HG02870 (cell line): ENCODE data around the gene PLCL1.
A peak's percentile ranks its signal among the peaks of the same experiment; 100 is the strongest.

Experiments
- ATAC-seq: cut with Tn5 transposase; IDR thresholded peaks from one replicate; pipeline ENCODE4 v1.9.1; 2021; ENCODE audit warnings: mild to moderate bottlenecking, moderate library complexity; ENCODE audit not compliant: unreplicated experiment

Gene PLCL1

DNA sequence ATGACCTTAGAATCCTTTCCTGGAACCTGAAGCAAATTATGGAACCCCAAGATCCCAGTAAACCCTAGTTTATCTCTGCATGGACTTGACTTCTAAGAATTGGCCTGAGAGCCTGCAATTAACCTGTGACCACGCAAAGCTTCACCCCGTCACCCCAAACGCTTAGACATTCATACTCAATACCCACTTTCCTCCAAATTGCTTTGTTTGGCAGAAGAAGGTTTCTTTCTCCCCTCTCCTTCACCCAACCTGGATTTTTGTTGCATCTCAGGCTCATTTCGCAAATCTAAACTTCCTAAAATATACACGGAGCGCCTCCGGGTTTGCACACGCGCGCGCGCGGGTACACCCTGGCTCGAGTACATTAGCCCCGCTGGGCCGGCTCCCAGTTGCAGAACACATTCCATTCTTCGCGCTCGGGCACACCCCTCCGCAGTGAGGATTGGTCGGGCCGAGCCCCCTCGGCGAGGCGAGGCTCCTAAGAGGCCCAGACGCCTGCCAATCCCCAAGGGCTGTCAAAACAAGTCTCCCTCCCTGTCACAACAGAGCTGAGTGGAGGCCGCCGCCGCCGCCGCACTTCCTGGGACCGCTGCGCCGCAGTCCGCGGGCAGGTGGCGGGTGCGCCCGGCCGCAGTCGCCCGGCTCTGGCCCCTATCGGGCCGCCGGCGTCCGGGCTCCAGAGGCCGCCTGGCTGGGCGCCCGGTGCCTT, at the start of gene PLCL1:
Gene PLCL1, plus strand, starts transcription at position 545 of the 709 bp plus-strand sequence.
- peak; percentile 100 for ATAC-seq

DNA sequence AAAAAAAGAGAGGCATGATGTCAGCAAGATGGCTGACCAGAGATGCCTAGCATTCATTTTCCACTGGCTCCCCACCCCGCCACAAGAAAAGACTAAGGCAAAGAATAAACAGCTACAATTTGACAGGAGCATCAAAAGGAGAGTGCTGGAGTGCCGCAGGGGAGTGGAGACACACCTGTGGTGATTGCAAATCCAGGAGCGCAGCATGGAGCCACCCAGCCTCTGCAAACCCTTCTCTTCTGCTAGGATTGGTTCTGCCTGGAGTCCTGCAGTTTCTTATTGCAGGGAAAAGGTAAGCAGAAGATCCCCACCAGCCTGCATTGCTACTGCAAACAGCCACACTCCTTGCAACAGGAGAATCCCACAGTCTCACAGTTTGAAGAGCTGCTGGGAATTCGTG, 45.4 kb upstream of the PLCL1 start:
- no peak for ATAC-seq

DNA sequence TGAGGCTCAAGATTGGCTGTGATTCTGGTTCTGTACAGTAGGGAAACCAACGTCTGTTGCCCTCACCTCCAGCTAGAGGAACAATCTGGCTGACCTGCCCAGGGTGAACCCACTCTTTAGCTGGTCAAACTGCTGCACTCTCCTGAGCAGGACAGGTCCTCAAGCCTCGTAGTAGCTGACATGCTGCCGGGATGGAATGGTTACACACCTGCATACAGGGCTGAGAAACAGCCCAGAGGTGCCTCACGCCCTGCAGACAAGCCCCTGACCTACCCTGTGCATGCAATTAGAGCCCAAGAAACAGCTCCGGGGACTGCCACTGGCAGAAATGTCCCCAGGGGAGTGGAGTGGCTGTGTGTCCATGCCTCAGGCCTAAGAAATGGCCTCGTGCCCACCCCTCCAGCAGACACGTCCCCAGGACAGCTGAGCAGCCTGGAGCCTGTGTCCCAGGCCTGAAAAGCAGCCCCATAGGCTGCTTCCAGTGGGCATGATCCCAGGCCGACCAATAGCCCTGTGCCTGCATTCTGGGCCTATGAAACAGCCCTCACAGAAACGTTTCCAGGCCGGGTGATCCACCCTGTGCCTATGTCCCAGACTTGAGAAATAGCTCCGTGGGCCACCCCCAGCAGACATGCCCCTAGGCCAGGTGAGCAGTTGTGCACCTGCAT, 44.6 kb upstream of the PLCL1 start:
- no peak for ATAC-seq

DNA sequence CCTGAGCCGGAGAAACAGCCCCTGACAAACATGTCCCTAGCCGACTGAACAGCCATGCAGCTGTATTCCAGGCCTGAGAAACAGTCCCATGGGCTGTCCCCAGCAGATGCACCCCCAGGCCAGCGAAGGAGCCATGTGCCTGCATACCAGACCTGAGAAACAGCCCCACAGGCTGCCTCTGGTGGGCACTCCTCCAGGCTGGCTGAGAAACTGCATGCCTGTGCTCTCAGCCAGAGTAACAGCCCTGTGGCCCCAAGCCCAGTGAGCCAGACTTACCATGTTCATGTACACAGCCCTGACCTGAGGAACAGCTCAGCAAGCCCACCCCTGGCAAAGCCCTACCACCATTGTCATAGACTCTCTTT, 44.1 kb upstream of the PLCL1 start:
- no peak for ATAC-seq

DNA sequence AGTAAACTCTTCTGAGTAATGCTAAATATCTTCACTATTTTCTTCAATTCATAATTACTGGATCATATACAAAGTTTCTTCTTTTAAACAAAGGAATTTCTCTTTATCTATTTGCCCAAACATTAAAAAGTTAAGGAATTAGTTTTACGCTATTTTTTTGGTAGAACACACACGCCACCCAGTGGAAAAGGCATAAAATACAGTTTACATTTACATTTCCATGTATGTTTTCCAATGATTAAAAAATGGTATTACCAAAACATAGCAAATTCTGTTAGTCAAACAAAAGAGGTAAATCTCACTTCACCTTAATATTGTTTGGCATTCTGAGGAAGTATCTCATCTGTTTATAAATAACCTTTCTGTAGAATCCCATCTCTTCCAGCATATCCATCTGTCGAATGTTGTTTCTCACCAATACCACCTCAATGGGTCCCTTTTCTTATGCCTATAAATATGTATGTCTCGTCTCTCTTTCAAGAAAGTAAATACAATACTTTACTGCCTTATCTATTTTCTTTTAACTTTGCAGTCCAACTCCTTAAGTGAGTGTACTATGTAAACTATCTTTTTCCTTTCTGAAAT, 26.5 kb upstream of the PLCL1 start:
- no peak for ATAC-seq

DNA sequence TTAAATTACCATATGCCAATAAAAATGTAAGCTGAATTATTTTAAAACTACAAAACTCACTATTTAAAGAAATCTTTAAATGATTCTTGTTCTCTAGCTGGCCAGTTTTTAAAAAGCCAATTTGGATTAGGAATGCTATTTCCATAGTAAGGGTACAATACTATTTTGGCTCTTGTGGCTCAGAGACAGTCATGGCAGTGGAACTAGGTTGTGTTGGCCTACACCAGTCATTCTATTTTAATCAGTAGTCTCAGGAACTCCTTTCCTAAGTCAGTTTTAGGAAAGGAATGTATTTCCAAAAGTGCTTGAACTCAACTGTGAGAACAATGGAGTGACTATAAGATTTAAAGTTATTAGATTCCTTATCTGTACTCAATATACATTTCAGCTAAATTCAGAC, 25.1 kb upstream of the PLCL1 start:
- no peak for ATAC-seq

DNA sequence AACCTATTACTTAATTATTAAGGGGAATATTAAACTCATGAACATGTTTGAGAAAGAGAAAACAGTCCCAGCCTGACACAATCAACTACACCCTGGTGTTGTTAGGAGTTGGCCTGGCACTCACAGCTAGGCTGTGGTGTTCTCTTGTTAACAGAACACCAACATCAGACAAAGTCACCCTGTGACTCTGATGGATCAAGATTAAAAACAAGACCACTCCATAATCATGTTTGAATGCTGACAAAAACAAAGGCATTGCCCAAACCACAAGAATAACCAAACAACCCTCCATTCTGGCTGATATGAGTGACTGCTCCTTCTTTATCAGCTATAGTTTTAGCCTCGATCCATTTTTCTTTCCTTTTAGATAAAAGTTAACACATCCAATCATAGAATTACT, 22.3 kb upstream of the PLCL1 start:
- no peak for ATAC-seq

DNA sequence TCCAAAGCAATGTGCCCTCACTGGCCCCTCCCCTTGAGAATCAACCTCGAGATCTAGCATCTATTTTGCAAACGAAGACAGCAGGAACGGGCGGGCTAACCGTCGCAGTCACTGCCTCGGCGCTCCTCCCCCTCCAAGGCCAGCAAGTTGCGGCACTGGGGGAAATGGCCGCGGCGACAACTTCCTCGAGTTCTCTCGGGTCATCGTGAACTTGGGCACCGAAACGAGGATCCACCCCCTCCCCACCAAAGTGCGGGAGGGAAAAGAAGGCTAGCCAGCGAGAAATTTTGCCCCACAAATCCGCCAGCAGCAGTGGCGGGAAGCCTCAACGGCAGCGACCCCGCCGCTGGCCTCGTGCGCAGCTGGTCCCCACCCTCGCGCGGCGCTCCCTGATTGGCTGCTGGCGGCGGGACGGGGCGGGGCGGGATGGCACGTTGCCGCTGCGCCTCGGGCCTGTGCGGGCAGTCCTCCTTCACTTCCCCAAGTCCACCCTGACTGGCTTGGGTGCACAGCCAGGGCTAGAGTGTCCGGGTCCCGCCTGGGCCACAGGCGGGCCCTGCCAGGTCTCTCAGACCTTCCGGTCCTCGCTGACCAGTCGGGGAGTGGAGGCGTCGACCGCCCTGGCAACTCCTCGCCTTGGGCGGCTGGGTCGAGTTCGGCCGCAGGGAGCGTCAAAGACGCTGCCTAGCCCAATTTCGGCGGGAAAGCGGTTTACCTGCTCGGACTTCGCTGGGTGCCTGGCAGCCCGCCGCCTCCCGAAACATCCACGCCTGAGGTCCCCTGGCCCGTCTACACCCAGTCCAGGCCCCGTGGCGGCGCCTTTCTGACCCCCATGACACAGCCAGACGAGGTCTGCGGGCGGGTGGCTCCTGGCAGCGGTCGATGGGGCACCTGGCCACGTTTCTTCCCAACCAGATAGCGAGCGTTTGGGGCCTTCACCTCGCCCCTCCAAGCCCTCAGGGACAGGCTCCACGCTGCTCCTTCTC, 19.1 kb upstream of the PLCL1 start, which contains the start of gene BOLL:
Gene BOLL, minus strand, starts transcription at position 364 of the 986 bp plus-strand sequence. CDS start 3,469 bp downstream, outside the sequence.
- no peak for ATAC-seq

DNA sequence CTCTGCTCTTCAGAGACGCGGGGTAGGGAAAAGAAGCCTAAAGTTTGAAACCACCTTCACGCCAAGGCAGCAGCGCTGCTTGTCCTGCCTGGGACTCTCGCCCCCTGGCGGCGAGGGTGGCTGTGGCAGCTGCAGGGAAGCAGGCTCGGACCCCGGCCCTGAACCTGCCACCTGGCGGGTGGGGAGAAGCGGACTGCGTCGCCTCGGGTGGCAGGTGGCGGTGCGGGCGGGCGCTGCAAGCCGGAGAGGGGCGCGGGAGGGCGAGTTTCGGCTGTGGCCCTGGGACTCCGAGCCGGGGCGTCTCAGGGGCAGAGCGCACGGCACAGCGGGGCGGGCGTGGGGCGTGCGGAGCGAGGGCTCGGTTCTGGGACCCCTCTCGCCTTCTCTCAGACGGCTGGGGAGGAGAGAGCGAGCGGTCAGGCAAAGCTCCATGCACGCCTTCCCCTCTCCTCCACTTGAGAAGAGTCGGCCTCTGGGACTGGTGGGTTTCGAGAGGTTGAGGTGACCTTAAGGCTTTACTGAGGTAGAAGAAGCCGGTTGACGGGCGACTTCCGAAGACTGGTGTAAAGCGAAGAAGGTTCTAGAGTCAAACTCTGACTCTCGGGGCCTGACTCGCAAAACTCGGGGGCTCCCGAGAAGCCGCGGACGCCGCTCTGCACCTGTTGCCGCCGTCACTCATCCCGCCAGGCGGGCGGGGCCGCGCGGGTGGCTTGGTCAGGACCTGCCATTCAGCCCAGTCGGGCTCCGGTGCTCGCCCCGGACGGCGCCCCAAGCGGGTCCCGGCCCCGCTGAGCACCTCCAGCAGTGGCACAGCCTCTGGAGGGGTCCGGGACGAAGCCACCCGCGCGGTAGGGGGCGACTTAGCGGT, 18.1 kb upstream of the PLCL1 start:
- peak; percentile 52 for ATAC-seq

DNA sequence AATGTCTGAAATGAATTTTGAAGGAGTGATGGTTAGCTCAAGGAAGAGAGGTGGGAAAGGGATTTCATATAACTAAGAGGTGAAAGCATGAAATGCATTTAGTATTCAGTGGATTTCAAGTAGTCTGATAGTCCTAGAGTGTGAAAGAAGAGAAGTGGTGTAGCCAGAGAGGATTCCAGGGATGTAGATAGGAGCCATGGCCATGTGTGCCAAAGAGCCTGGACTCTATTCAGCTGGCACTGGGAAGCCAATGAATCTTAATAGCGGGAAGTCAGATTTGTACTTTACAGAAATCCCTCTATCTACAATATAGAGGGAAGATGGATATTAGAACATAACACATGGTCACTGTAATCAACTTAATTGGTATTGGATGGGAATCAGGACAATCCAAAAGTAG, 10.9 kb upstream of the PLCL1 start:
- ATAC-seq, result no peak

DNA sequence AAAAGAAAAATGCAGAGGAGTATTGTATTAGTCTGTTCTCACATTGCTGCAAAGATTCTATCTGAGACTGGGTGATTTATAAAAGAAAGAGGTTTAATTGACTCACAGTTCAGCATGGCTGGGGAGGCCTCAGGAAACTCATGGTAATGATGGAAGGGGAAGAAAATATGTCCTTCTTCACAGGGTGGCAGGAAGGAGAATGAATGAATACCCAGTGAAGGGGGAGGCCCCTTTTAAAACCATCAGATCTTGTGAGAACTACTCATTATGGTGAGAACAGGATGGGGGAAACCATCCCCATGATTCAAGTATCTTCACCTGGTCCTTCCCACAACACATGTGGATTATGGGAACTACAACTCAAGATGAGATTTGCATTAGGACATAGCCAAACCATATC, 9.1 kb upstream of the PLCL1 start:
- no peak for ATAC-seq

DNA sequence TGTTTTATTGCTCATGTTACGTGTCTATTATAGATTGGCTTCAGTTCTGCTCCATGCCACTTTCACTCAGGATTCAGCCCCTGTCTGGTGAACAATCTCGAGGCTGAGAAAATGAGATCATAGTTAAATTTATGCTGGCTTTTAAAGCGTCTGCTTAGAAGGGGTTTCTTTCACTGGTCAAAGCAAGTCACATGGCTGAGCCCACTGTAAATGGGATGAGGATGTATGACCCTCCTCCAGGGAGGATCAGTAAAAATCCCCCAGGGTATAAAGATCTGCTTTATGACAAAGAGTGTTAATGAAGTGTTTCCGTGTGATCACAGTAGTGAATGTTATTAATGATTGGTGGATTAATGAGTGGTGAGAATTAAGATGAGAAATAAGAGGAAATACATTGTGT, 6.2 kb upstream of the PLCL1 start:
- ATAC-seq, result no peak

DNA sequence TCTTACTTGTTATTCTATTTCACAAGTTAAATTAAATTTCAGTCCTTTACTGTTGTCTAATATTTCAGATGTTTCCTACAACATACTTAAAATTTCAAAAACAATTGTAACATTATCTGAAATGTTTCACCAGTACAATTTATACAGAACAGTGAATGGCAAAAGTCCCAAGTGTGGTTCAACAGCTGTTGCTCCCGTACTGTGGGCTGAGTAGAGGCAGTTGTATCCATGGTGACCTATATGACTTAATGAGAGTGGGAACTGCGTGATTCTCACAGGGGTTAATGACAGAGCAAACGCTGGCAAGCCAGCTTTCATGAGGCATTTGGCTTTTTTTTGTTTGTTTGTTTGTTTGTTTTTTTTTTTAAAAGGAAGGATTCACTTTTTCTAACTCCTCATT, 5.3 kb upstream of the PLCL1 start:
- ATAC-seq, result no peak

DNA sequence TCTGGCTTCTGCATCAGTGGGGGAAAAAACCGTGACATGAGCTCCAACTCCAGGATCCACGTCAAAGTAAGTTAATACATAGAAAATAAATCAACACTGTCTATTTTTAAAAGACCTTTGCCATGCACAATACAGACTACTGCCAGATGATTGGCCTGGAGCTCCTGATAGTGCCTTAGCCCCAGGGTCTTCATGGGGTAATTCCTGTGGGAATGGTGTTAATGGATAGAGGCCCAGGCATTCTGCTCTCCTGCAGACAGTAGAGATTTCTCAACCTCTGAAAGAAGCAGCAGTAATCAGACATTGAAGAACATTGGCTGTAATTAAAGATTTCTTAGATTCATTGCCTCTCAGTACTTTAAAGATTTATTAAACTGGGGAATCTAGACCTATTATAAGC, 4.3 kb upstream of the PLCL1 start:
- ATAC-seq, result no peak

DNA sequence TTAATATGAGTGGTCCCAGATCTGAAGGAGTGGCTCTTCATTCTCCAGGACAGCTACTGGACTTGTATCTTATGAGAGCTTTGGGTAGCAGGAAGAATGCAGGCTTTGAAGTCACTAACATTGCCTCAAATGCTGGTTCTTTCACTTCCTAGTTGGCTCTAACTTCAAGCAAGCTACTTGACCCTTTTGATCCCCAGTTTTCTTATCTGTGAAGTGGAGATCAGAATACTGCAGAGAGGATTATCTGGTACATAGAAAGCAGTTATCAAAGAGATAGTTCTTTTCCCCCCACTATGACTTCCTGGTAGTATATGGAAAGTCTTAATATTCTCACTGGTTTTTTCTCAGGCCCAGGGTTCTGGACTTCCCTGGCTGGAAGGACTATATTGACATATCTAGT, 3.4 kb upstream of the PLCL1 start:
- no peak for ATAC-seq

DNA sequence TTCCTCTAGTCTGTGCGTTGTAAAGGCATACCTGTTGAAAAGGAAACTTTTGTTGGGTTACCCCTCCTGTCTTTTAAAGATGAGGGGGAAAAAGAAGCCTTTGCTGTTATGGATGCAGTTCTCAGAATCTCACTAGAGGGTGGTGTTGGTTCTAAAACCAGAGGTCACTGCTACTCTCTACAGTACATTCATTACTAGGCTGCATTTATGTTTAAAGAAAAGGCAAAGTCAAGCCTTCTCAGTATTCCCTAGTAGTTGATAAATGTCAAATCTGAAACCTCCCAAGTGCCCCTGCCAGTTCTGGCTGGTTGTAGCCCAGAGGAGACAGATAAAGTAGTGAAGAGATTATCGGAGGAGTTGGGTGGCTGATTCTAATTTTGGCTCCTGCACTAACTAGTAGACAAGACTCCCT, 1.4 kb upstream of the PLCL1 start:
- ATAC-seq, result peak; percentile 33

DNA sequence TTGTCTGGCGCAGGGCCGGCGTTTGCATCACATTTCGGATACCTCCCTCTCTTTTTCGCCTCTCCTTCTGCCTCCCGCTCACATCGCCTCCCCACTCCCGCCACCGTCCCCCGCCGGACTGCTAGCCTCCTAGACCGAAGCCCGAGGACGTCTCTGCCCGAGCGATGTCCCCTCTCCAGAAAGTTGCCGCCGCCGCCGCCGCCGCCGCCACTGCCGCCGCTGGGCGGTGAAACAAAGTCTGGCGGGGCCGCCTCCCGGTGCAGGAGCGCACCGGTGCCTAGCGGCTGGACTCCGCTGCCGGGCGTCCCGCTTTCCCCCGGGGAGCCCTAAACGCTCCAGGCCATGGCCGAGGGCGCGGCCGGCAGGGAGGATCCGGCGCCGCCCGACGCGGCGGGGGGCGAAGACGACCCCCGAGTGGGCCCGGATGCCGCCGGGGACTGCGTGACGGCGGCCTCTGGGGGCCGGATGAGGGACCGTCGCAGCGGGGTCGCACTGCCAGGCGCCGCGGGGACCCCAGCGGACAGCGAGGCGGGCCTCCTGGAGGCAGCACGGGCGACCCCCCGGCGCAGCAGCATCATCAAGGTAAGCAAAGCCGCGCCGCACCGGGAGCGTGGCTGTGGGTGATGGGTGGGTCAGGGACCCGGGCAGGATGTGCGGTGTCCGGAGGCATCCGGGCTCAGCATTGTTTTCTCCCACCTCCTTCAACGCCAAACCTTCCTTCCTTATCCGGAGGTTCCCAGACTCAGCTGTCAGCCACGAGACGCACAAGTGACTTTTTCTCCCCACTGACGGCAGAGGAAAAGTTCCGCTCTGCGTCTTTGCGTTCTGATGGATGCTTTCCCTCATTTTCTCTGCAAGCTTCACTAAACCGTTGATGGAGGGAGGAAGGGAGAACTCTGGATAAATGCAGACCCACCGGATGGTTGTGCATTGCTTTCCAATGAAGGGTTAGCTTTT, 643 bp downstream of the PLCL1 start:
- peak; percentile 22 for ATAC-seq

DNA sequence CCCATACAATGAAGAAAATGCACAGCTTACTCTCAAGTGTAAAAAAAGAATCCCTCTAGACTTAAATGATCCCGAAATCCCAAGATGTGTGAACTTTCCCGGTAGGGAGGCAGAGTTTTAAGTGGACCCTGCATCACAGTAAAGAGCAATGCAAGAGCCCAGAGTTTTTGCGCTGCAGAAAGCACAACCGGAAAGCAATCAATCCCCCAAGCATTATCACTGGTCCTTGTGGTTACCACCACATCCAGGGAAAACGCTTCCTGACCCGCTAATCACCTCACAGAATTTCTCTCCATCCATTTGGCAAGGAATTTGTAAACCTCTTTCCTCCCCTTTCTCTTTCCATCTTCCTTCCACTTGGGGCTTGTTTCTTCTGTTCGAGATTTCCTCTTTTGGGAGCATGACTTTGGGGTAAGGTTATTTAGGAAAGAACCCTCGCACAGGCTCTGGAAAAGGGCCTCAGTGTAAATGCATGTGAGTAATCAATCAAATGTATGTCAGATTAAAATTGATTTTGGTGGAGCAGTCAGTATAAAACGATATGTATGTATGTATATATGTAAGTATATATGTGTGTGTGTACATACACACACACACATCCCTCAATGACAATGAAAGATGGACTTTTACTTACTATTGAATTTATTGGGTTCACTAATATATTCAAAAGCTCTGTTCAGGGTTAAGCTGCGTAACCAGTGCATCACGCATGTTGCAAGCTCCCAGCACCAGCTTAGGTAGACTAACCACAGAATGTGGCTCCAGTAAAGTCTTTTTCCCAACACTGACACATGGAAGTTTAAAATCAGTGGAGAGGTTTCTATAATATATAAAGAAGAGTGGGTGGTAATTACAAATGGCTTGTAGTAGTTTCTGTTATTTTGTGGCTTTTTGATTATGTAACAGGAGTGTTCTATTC, 1.6 kb downstream of the PLCL1 start:
- no peak for ATAC-seq
